NCI-H460 (cell line): ENCODE results near the gene ESPN. TPM values are rescaled to one million over a fixed set of nuclear protein-coding genes. Genes with fewer than 3 reads are reported as not detected.

Source experiments
- DNase-seq: peaks from one replicate; pipeline ENCODE4 v3.0.0-alpha.2; 2016; ENCODE audit warnings: low read depth; ENCODE audit errors: extremely low read depth
- total RNA-seq: library from RNA; depleted of rRNA; stranded (reverse); fragments of >200 nt; shearing (Covaris generic); gene quantifications from 2 replicates; pipeline ENCODE4 v1.2.3, GENCODE V29; 2014

ESPN gene
- total RNA-seq, 1 experiment from 2014 or later, result 0.17 TPM

- no peak for DNase-seq
Measured at GRCh38 chr1:6462412-6463119, 38.0 kb downstream of the ESPN start.

- no peak for DNase-seq
Measured at GRCh38 chr1:6463120-6463412, 38.5 kb downstream of the ESPN start.

GRCh38 chr1:6464514-6464836 lies 39.9 kb downstream of the ESPN start:
- DNase-seq, result no peak

- no peak for DNase-seq
Measured at GRCh38 chr1:6464915-6465314, 40.3 kb downstream of the ESPN start.

- no peak for DNase-seq
Measured at GRCh38 chr1:6465461-6466005, 41.0 kb downstream of the ESPN start.

- DNase-seq, result no peak
Measured at GRCh38 chr1:6466023-6466422, 41.4 kb downstream of the ESPN start, which contains the start of gene TNFRSF25. Gene TNFRSF25, minus strand, starts transcription at chr1:6466173. Its CDS starts 66 bp downstream, at chr1:6466107.

GRCh38 chr1:6466751-6467150 lies 42.2 kb downstream of the ESPN start:
- no peak for DNase-seq

GRCh38 chr1:6467224-6467623 lies 42.6 kb downstream of the ESPN start:
- DNase-seq, result no peak

- DNase-seq, result no peak
Measured at GRCh38 chr1:6467744-6468688, 43.4 kb downstream of the ESPN start.

- DNase-seq, result no peak
Measured at GRCh38 chr1:6468729-6469461, 44.3 kb downstream of the ESPN start.

- DNase-seq, result no peak
Measured at GRCh38 chr1:6470132-6471085, 45.8 kb downstream of the ESPN start.

- DNase-seq, result no peak
Measured at GRCh38 chr1:6471086-6471969, 46.8 kb downstream of the ESPN start.

GRCh38 chr1:6471970-6472368 lies 47.4 kb downstream of the ESPN start:
- DNase-seq, result no peak

GRCh38 chr1:6472391-6472790 lies 47.8 kb downstream of the ESPN start:
- no peak for DNase-seq

GRCh38 chr1:6473156-6473555 lies 48.6 kb downstream of the ESPN start:
- DNase-seq, result no peak

GRCh38 chr1:6473974-6474814 lies 49.6 kb downstream of the ESPN start:
- no peak for DNase-seq

- DNase-seq, result no peak
Measured at GRCh38 chr1:6474815-6475282, 50.3 kb downstream of the ESPN start.
